PC-9 (cell line): ENCODE data around the gene SLCO4A1. TPM values are rescaled to one million over a fixed set of nuclear protein-coding genes. Genes with fewer than 3 reads are reported as not detected.

ENCODE experiments used
- BruUV-seq: library from RNA; stranded (reverse); fragments of 400-500 nt; replicated peaks from 2 replicates; lab custom pipeline; 2021; lab: Mats Ljungman, UMichigan
- CTCF ChIA-PET: fragments of 300-600 bp; sonication (Branson Sonifier 250); formaldehyde crosslinking; loops from one replicate; lab custom pipeline; 2022; ENCODE audit warnings: antibody characterized with exemption; lab: Charles Lee
- POLR2A ChIA-PET: fragments of 300-600 bp; sonication (Branson Sonifier 250); formaldehyde crosslinking; loops from one replicate; lab custom pipeline; 2022; ENCODE audit warnings: antibody characterized with exemption; ENCODE audit not compliant: unreplicated experiment; lab: Charles Lee
- DNase-seq, 2 experiments: peaks; one replicate each; pipeline versions ENCODE4 v3.0.0 to v3.0.0-alpha.2; 2015 to 2022; ENCODE audit warnings: mixed read lengths in 1 of 2
- H2AFZ ChIP-seq: fragments of 200-600 bp; sonication (generic); 2 replicates; pipeline ENCODE4 v1.8.1; 2017; ENCODE audit warnings: antibody characterized with exemption
- H3F3A ChIP-seq: fragments of 200-600 bp; sonication (generic); 2 replicates; pipeline ENCODE4 v1.8.1; 2017; ENCODE audit warnings: antibody characterized with exemption, mild to moderate bottlenecking, low read depth; ENCODE audit not compliant: insufficient read depth
- H3K27ac ChIP-seq: fragments of 200-600 bp; sonication (generic); 2 replicates; pipeline ENCODE4 v1.6.1; 2016; ENCODE audit warnings: mixed run types
- H3K27me3 ChIP-seq: fragments of 200-600 bp; sonication (generic); 2 replicates; pipeline ENCODE4 v1.6.1; 2016; ENCODE audit warnings: low read depth, mixed run types; ENCODE audit not compliant: insufficient read depth
- H3K36me3 ChIP-seq: fragments of 200-600 bp; sonication (generic); 2 replicates; pipeline ENCODE4 v1.6.1; 2016; ENCODE audit warnings: low read depth, mixed run types
- H3K4me1 ChIP-seq: fragments of 200-600 bp; sonication (generic); replicated peaks from 2 replicates; pipeline ENCODE4 v1.6.1; 2016; ENCODE audit warnings: mixed run types; ENCODE audit not compliant: insufficient read depth
- H3K4me2 ChIP-seq: fragments of 200-600 bp; sonication (generic); 2 replicates; pipeline ENCODE4 v1.6.1; 2017; ENCODE audit warnings: mixed run types
- H3K4me3 ChIP-seq: fragments of 200-600 bp; sonication (generic); 2 replicates; pipeline ENCODE4 v1.6.1; 2016; ENCODE audit warnings: mixed run types
- H3K79me2 ChIP-seq: fragments of 200-600 bp; sonication (generic); 2 replicates; pipeline ENCODE4 v1.6.1; 2017; ENCODE audit warnings: low read depth, mixed run types
- H3K9me2 ChIP-seq: fragments of 200-600 bp; sonication (generic); 2 replicates; pipeline ENCODE4 v1.8.1; 2017; ENCODE audit warnings: mild to moderate bottlenecking; ENCODE audit not compliant: insufficient read depth
- H3K9me3 ChIP-seq: fragments of 200-600 bp; sonication (generic); 2 replicates; pipeline ENCODE4 v1.8.1; 2016; ENCODE audit warnings: low read depth; ENCODE audit not compliant: insufficient read depth
- H4K20me1 ChIP-seq: fragments of 200-600 bp; sonication (generic); 2 replicates; pipeline ENCODE4 v1.8.1; 2017; ENCODE audit not compliant: insufficient read depth
- CTCF ChIP-seq: fragments of 200-600 bp; sonication (generic); conservative IDR thresholded peaks from 2 replicates; pipeline ENCODE4 v1.6.1; 2017; ENCODE audit warnings: mixed run types, antibody characterized with exemption, mild to moderate bottlenecking, moderate library complexity
- EZH2 ChIP-seq: fragments of 200-600 bp; sonication (generic); IDR thresholded peaks from 2 replicates; pipeline ENCODE4 v1.8.0; 2017; ENCODE audit warnings: antibody characterized with exemption, low read depth
- intact Hi-C: fragments of 100-400 bp; cut with micrococcal nuclease; formaldehyde crosslinking; loops from one replicate; pipeline ENCODE4 v1.10.0; 2022; ENCODE audit not compliant: unreplicated experiment
- total RNA-seq: library from RNA; stranded (reverse); gene quantifications from 2 replicates; pipeline ENCODE4 v1.2.3, GENCODE V29; 2021

The SLCO4A1 gene
- total RNA-seq, 1 experiment from 2014 or later = 19.3 TPM

- H3K27me3 ChIP-seq = peaks cover 23% of the 10 kb centered on the region; the same call in 1 of the 2 replicates
- H3K9me3 ChIP-seq = no peaks in the 10 kb centered on the region
- POLR2A ChIA-PET = no interaction called here
- H3K4me1 ChIP-seq = peaks cover 1% of the 10 kb centered on the region; the same call in 1 of the 2 replicates
- H3F3A ChIP-seq = no peaks in the 10 kb centered on the region
- DNase-seq = no peak
- intact Hi-C loops = no loop called here
- no peak overlapping the region for H2AFZ ChIP-seq
- no peak overlapping the region for H3K4me2 ChIP-seq
- TF ChIP-seq CTCF (no peak), EZH2 (no peak)
- no peaks in the 10 kb centered on the region for H3K79me2 ChIP-seq
- CTCF ChIA-PET = no interaction called here
- H3K36me3 ChIP-seq = no peaks in the 10 kb centered on the region
- H3K4me3 ChIP-seq = no peak overlapping the region
- BruUV-seq = no TSS peak
- no peaks in the 10 kb centered on the region for H3K9me2 ChIP-seq
- no peak overlapping the region for H3K27ac ChIP-seq
- no peaks in the 10 kb centered on the region for H4K20me1 ChIP-seq
Observed at GRCh38 chr20:62697468-62697912, 55.2 kb downstream of the SLCO4A1 start.

GRCh38 chr20:62698231-62698630, 55.9 kb downstream of the SLCO4A1 start:
- TF ChIP-seq EZH2 = no peak
- TF ChIP-seq CTCF = no peak
- Histone ChIP-seq H3K4me2 (no peak overlapping the region), H3K27ac (no peak overlapping the region), H3F3A (no peaks in the 10 kb centered on the region), H3K36me3 (no peaks in the 10 kb centered on the region), H3K4me3 (no peak overlapping the region), H3K9me3 (no peaks in the 10 kb centered on the region), H3K4me1 (peaks cover 9% of the 10 kb centered on the region), H3K79me2 (no peaks in the 10 kb centered on the region), H3K27me3 (peaks cover 15% of the 10 kb centered on the region; the same call in 1 of the 2 replicates), H4K20me1 (no peaks in the 10 kb centered on the region), H2AFZ (no peak overlapping the region), H3K9me2 (no peaks in the 10 kb centered on the region)
- ChIA-PET CTCF (no interaction called here), POLR2A (no interaction called here)
- no TSS peak for BruUV-seq
- no peak for DNase-seq
- intact Hi-C loops = no loop called here

- Histone ChIP-seq H4K20me1 (no peaks in the 10 kb centered on the region), H3K36me3 (no peaks in the 10 kb centered on the region), H3F3A (peaks cover 8% of the 10 kb centered on the region), H2AFZ (no peak overlapping the region), H3K27ac (no peak overlapping the region), H3K27me3 (peaks cover 7% of the 10 kb centered on the region; the same call in 1 of the 2 replicates), H3K4me2 (no peak overlapping the region), H3K79me2 (no peaks in the 10 kb centered on the region), H3K9me3 (no peaks in the 10 kb centered on the region), H3K4me1 (peaks cover 18% of the 10 kb centered on the region), H3K9me2 (no peaks in the 10 kb centered on the region), H3K4me3 (no peak overlapping the region)
- ChIA-PET POLR2A (interaction anchor here (0.7 kb wide), 1 partner anchor 1049 kb away, joined by 4 read pairs; no protein-coding TSS in a partner anchor), CTCF (interaction anchor here (0.5 kb wide), 1 partner anchor 92 kb away, joined by 7 read pairs; no protein-coding TSS in a partner anchor)
- no TSS peak for BruUV-seq
- no peak for TF ChIP-seq EZH2
- no peak for TF ChIP-seq CTCF
- intact Hi-C loops = no loop called here
- no peak for DNase-seq
Observed at GRCh38 chr20:62699296-62699695, 57.0 kb downstream of the SLCO4A1 start.
